Measurements from ENCODE around the gene EXOSC6.
"Not testable (repeated sequence)": the region's sequence is repeated elsewhere in the genome, so short reads cannot be mapped to it uniquely, and the experiment has no call there.

Gene EXOSC6

DNA sequence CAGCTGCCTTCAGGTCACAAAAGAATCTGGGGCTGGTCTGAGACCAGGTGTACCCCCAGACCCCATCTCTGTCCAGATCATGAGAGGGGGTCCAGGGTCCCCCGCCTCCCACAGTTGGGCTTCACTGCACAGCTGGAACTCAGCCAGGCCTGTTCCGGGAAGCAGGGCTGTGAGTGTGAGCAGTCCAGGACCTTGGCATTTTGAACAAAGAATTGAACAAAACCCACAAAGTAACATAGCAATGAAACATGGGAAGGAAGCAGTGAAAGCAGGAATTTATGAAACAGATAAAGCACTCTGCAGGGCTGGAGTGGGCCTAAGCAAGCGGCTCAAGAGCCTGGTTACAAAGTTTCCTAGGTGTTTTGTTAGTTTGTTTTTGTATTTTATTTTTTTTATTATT is 53.1 kb downstream of the EXOSC6 start:
- not testable (repeated sequence) for DNase-seq (ENCODE audit: low read depth)

DNA sequence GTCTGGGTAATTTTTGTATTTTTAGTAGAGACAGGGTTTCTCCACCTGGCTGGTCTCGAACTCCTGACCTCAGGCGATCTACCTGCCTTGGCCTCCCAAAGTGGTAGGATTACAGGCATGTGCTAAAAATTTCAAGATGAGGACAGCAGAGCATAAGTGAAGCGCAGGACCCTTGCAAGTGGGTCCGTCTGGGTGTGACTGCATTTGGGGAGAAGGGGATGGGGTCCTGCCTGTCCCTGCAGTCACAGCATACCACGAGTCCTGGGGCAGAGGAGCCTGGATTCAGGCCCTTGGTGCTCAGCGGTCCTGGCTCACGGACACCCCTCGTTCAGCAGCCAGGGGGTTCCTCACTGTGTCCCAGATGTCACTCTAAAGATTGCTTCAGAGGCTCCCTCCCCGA is 53.5 kb downstream of the EXOSC6 start:
- not testable (repeated sequence) for DNase-seq (ENCODE audit: low read depth)

DNA sequence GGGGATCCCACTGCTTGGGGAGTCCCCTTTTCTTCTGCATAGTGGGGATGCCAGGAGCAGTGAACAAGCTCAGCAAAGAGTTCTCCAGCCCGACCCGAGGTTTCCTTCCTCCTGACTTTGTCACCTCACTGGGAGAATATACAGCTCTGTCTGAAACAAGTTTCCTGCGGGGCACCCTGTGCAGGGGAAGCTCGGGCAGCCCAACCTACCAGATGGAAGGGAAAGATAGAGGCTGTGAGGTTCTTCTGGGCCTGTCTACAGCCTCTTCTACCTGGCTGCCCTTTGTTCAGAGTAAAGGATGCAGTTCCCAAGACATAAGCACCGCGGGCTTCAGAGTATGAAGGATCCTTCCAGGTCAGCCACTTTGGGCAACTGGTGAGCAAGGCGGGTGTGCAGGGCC is 54.1 kb downstream of the EXOSC6 start:
- DNase-seq (ENCODE audit: low read depth) = not testable (repeated sequence)

Measured in activated T-cell treated with anti-CD3 and anti-CD28 coated beads for 24 hours (primary cell).